K562 treated with DMSO at 1 percent for 12 hours (cell line): ENCODE results near the gene NUMA1. TPM values are rescaled to one million over a fixed set of nuclear protein-coding genes. Genes with fewer than 3 reads are reported as not detected.

Source experiments
- total RNA-seq: library from RNA; unstranded; fragments of 300-600 nt; gene quantifications from 2 replicates; pipeline ENCODE4 v1.2.3, GENCODE V29; 2022; ENCODE audit not compliant: insufficient read depth

Gene NUMA1, protein sequence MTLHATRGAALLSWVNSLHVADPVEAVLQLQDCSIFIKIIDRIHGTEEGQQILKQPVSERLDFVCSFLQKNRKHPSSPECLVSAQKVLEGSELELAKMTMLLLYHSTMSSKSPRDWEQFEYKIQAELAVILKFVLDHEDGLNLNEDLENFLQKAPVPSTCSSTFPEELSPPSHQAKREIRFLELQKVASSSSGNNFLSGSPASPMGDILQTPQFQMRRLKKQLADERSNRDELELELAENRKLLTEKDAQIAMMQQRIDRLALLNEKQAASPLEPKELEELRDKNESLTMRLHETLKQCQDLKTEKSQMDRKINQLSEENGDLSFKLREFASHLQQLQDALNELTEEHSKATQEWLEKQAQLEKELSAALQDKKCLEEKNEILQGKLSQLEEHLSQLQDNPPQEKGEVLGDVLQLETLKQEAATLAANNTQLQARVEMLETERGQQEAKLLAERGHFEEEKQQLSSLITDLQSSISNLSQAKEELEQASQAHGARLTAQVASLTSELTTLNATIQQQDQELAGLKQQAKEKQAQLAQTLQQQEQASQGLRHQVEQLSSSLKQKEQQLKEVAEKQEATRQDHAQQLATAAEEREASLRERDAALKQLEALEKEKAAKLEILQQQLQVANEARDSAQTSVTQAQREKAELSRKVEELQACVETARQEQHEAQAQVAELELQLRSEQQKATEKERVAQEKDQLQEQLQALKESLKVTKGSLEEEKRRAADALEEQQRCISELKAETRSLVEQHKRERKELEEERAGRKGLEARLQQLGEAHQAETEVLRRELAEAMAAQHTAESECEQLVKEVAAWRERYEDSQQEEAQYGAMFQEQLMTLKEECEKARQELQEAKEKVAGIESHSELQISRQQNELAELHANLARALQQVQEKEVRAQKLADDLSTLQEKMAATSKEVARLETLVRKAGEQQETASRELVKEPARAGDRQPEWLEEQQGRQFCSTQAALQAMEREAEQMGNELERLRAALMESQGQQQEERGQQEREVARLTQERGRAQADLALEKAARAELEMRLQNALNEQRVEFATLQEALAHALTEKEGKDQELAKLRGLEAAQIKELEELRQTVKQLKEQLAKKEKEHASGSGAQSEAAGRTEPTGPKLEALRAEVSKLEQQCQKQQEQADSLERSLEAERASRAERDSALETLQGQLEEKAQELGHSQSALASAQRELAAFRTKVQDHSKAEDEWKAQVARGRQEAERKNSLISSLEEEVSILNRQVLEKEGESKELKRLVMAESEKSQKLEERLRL (N-terminal part only)
- total RNA-seq, result 67.0 and 140 TPM in 2 replicates

DNA sequence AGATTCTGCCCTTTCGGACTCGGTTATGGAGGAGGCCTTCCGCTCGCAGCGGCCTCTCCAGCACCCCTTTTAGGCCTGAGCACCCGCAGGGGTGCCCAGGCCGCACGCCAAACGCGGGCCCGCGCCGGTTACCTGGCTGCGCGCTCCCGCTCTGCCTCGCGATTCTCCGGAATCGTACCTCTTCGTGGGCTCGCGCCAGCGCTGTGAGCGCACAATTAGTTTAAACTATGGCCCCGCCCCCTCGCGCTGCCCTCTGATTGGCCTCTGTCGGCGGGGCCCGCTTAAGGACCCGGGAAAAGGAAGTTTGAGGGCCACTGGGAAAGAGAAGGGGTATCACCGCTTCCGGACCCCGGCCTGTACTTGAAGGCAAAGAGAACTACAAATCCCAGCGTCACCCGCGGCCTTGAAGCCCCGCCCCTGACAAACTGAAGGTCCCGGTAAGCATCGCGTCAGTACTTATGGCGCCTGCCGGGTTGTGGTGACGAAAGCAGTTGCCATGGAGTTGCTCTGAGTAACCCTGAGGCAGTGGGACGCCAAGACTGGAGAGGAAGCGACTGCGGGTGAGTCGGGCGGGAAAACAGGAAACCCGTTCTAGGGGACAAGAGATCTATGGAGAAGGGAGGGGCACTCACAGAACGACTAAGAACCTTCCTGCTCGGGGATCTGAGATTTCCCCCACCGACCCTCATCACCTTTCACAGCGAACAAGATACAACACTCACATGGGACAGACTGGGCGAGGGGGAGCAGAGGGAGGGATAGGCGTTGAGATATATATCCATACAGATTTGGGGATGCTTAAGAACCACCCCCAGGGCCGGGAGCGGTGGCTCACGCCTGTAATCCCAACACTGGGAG, at the start of gene NUMA1, which contains the start of gene LRRC51:
Gene NUMA1, minus strand, starts transcription at position 217 of the 858 bp plus-strand sequence. CDS start 44,599 bp downstream, outside the sequence.
Gene LRRC51, plus strand, starts transcription at position 525 of the 858 bp plus-strand sequence. CDS start 8,234 bp downstream, outside the sequence.

DNA sequence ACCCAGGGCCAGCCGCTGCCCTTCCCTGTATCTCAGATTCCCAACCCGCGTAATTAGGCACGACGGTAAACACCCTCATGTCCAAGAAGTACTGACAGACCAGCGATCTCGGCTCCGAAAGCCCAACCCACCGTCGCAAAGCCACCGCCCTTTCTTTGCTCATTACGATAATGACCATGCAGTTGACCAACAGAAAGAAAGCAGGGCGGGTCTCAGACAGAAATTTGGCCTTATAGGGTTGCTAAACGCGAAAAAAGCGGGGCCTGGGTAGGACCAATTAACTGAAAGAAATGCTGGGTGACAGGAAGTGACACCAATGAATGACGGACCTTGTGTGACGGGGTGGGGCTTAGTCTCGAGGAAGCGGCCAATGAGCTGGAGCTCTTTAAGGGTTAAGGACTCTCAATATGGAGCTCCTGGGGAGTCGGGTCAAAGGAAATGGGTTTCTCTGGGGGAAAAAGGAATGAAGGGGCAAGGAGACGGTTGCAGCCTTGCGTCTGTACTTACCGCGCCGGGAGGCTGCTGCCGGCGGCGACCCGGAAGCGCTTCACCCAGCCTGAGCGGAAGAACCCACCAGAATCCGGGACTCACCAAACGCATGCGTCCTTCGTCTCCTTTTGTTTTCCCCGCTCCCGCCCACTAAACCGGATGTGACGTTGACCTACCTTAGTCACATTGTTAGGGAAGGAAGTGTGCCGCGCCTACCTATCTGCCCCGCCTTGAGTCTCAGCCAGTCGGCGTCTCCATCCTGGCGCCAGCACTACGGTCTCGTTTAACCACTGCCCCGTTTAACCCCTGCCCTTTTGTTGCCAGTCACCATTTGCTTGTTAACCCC, 32.0 kb upstream of the NUMA1 start, which contains the start of gene ANAPC15:
Gene ANAPC15, minus strand, starts transcription at position 553 of the 835 bp plus-strand sequence. CDS start 1,419 bp downstream, outside the sequence.

DNA sequence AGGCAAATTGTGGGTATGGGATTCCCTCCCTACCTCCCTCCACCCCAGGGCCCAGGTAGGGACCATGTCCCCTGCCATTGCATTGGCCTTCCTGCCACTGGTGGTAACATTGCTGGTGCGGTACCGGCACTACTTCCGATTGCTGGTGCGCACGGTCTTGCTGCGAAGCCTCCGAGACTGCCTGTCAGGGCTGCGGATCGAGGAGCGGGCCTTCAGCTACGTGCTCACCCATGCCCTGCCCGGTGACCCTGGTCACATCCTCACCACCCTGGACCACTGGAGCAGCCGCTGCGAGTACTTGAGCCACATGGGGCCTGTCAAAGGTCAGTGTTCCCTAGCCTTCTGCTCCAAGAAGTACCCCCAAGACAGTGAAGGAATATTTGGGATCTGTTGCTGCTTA, 25.5 kb upstream of the NUMA1 start, which contains the start of gene TOMT:
Gene TOMT, plus strand, starts transcription at position 37 of the 400 bp plus-strand sequence. Its CDS starts 28 bp downstream, at position 65.

DNA sequence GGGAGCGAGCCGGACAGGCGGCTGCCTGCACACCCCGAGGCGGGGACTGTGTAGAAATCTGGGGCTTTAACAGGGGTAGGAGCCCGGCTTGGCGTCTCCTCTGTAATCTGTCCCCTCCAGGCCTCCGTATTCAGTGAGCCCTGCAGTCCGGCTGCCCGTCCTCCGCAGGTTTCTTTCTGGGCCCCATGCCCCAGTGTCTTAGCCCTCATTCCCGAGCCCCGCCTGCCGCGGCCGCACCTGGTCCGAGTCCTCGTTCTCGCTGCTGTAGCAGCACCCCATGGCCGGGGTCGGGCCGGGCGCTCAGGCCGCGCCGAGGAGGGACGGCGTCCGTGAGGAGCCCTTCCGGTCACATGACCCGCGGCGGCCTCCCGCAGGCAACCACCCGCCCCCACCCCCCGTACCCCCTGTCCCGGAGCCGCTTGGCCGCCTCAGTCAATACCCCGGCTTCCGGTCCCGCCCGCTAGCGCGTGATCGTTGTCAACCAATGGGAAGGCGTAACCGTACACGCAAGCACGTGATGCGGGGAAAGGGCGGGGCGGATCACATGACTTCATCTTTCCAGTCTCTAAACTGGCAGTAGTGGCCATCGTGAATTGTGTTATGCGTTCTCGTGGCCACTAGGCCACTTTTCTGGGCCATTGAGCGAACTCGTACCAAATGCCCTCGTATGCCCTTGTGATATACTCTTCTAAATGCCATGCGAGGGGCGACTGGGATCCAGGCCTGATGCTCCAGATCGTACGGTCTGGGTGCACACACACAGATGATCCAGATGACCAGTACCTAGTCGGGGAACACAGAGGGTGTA, 22.8 kb upstream of the NUMA1 start, which contains the start of gene LAMTOR1:
Gene LAMTOR1, minus strand, starts transcription at position 352 of the 808 bp plus-strand sequence. Its CDS starts 73 bp downstream, at position 279.

DNA sequence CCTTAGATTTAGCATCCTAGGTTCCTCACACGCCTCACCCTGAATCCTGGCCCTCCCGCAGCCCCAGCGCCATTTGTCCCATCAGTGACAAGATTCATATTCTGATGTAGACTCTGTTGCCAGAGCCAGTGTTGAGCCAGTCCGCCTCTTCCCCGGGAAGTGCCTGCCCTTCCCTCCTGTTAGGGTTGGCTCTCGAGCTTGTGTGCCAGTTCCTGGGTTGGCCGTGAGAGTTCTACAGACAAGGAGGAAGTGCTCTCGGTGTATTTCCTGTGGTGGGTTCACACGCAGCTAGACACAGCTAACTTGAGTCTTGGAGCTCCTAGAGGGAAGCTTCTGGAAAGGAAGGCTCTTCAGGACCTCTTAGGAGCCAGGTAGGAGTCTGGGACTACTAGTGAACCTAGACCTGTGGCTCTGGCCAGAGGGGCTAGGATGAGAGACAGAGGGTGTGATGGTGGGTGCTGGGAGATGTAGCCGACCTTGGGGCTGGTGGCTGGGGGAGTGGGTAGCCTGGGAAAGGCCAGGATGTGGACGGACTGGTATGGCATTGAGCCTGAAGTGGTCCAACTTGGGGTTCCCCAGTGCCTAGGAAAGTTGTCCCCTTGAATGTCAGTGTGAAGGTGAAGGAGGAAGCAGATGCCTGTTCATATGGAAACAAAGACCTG, 81.6 kb downstream of the NUMA1 start, which contains the start of gene IL18BP:
Gene IL18BP, plus strand, starts transcription at position 261 of the 662 bp plus-strand sequence. CDS start 1,076 bp downstream, outside the sequence.

Other genes with a start within 250 kb of the NUMA1 start
- not detected in 2 replicates for gene DEFB108B, start 247.3 kb downstream of the NUMA1 start, total RNA-seq
- gene DEFB131B, start 202.1 kb downstream of the NUMA1 start, total RNA-seq, result not detected in 2 replicates
- gene XNDC1N, start 151.9 kb downstream of the NUMA1 start, total RNA-seq, result 2.5 TPM in 1 of 2 replicates, not detected in the other
- 18.3 and 37.7 TPM in 2 replicates for gene RNF121, start 151.5 kb downstream of the NUMA1 start, total RNA-seq
- 4.1 and 11.1 TPM in 2 replicates for gene IL18BP, start 81.6 kb downstream of the NUMA1 start, total RNA-seq
- gene LRRC51, start 308 bp upstream of the NUMA1 start, total RNA-seq, result 4.2 and 8.4 TPM in 2 replicates
- gene LAMTOR1, start 22.8 kb upstream of the NUMA1 start, total RNA-seq, result 89.8 and 103 TPM in 2 replicates
- gene TOMT, start 25.4 kb upstream of the NUMA1 start, total RNA-seq, result not detected in 2 replicates
- 48.3 and 57.6 TPM in 2 replicates for gene ANAPC15, start 32.2 kb upstream of the NUMA1 start, total RNA-seq
- not detected in 2 replicates for gene FOLR3, start 55.2 kb upstream of the NUMA1 start, total RNA-seq
- 17.4 and 22.8 TPM in 2 replicates for gene FOLR1, start 111.6 kb upstream of the NUMA1 start, total RNA-seq
- gene FOLR2, start 136.3 kb upstream of the NUMA1 start, total RNA-seq, result not detected in 2 replicates
- 42.4 and 90.5 TPM in 2 replicates for gene INPPL1, start 144.2 kb upstream of the NUMA1 start, total RNA-seq
- not detected in 2 replicates for gene PHOX2A, start 163.6 kb upstream of the NUMA1 start, total RNA-seq